WTC11 (cell line): Measurements from ENCODE around the gene BLCAP. TPM values are rescaled to one million over a fixed set of nuclear protein-coding genes. Genes with fewer than 3 reads are reported as not detected.

ENCODE experiments used
- ATAC-seq: fragments of 200-7000 bp; cut with Tn5 transposase; 2 replicates; pipeline ENCODE4 v1.10.0; 2021; ENCODE audit warnings: mild to moderate bottlenecking, moderate library complexity
- CTCF ChIA-PET: fragments of 300-600 bp; sonication (Branson Sonifier 250); formaldehyde crosslinking; loops from one replicate; lab custom pipeline; 2021; ENCODE audit warnings: antibody characterized with exemption; lab: Charles Lee
- POLR2A ChIA-PET: fragments of 350-600 bp; sonication (Branson Sonifier 250); formaldehyde crosslinking; loops from one replicate; lab custom pipeline; 2021; ENCODE audit warnings: antibody characterized with exemption; lab: Charles Lee
- DNase-seq: peaks from one replicate; pipeline ENCODE4 v3.0.0; 2021; ENCODE audit warnings: low spot score
- H3K27ac Mint-ChIP-seq: 2 replicates; pipeline ENCODE4 v1.8.0; 2021; ENCODE audit warnings: mixed read lengths
- H3K27me3 Mint-ChIP-seq: 2 replicates; pipeline ENCODE4 v1.8.0; 2021; ENCODE audit warnings: low read depth, mild to moderate bottlenecking, moderate library complexity, mixed read lengths
- H3K36me3 Mint-ChIP-seq: 2 replicates; pipeline ENCODE4 v1.8.0; 2021; ENCODE audit warnings: mixed read lengths
- H3K4me1 Mint-ChIP-seq: 2 replicates; pipeline ENCODE4 v1.8.0; 2022; ENCODE audit warnings: mixed read lengths
- H3K4me3 Mint-ChIP-seq: 2 replicates; pipeline ENCODE4 v1.8.0; 2021; ENCODE audit warnings: mild to moderate bottlenecking, moderate library complexity, mixed read lengths
- H3K9me3 Mint-ChIP-seq: 2 replicates; pipeline ENCODE4 v1.8.0; 2021; ENCODE audit warnings: mixed read lengths
- ETV6 ChIP-seq: sonication (generic); formaldehyde crosslinking; IDR thresholded peaks from 2 replicates; pipeline ENCODE4 v1.8.1; 2022; ENCODE audit warnings: mild to moderate bottlenecking, missing genetic modification reagents
- FOXJ3 ChIP-seq: sonication (generic); formaldehyde crosslinking; IDR thresholded peaks from 2 replicates; pipeline ENCODE4 v1.9.0; 2021; ENCODE audit warnings: missing genetic modification reagents, mild to moderate bottlenecking, borderline replicate concordance
- FOXK1 ChIP-seq: sonication (generic); formaldehyde crosslinking; IDR thresholded peaks from 2 replicates; pipeline ENCODE4 v1.8.0; 2022; ENCODE audit warnings: mild to moderate bottlenecking, moderate library complexity, missing genetic modification reagents
- GABPB1 ChIP-seq: sonication (generic); formaldehyde crosslinking; IDR thresholded peaks from 2 replicates; pipeline ENCODE4 v1.8.1; 2023; ENCODE audit warnings: mild to moderate bottlenecking, missing genetic modification reagents
- IRF2 ChIP-seq: sonication (generic); formaldehyde crosslinking; IDR thresholded peaks from 2 replicates; pipeline ENCODE4 v1.8.0; 2022; ENCODE audit warnings: low read depth, missing genetic modification reagents, borderline replicate concordance
- JAZF1 ChIP-seq: fragments of 250-450 bp; sonication (Bioruptor Pico); IDR thresholded peaks from 2 replicates; pipeline ENCODE4 v1.9.0; 2021; ENCODE audit warnings: moderate library complexity, mild to moderate bottlenecking, inconsistent platforms
- JUN ChIP-seq: sonication (generic); formaldehyde crosslinking; IDR thresholded peaks from 2 replicates; pipeline ENCODE4 v1.8.0; 2023; ENCODE audit warnings: mild to moderate bottlenecking, missing genetic modification reagents
- NFATC4 ChIP-seq: fragments of 250-450 bp; sonication (Bioruptor Pico); IDR thresholded peaks from 2 replicates; pipeline ENCODE4 v1.9.0; 2021; ENCODE audit warnings: mild to moderate bottlenecking
- NFE2L1 ChIP-seq: sonication (generic); formaldehyde crosslinking; IDR thresholded peaks from 2 replicates; pipeline ENCODE4 v1.8.1; 2023; ENCODE audit warnings: missing genetic modification reagents
- RELA ChIP-seq: sonication (generic); formaldehyde crosslinking; IDR thresholded peaks from 2 replicates; pipeline ENCODE4 v1.8.1; 2022; ENCODE audit warnings: missing genetic modification reagents, mild to moderate bottlenecking, borderline replicate concordance
- SMAD4 ChIP-seq: sonication (generic); formaldehyde crosslinking; IDR thresholded peaks from 2 replicates; pipeline ENCODE4 v1.8.0; 2022; ENCODE audit warnings: mild to moderate bottlenecking, missing genetic modification reagents
- TEAD1 ChIP-seq: sonication (generic); formaldehyde crosslinking; IDR thresholded peaks from 2 replicates; pipeline ENCODE4 v1.8.0; 2022; ENCODE audit warnings: mild to moderate bottlenecking, missing genetic modification reagents
- TEAD4 ChIP-seq: sonication (generic); formaldehyde crosslinking; IDR thresholded peaks from 2 replicates; pipeline ENCODE4 v1.8.0; 2022; ENCODE audit warnings: mild to moderate bottlenecking, missing genetic modification reagents
- ZNF121 ChIP-seq: sonication (generic); formaldehyde crosslinking; IDR thresholded peaks from 2 replicates; pipeline ENCODE4 v1.8.0; 2023; ENCODE audit warnings: missing genetic modification reagents
- ZNF317 ChIP-seq: sonication (generic); formaldehyde crosslinking; IDR thresholded peaks from 2 replicates; pipeline ENCODE4 v1.8.1; 2023; ENCODE audit warnings: low read depth, mild to moderate bottlenecking, moderate library complexity, missing genetic modification reagents, borderline replicate concordance
- ZNF396 ChIP-seq: fragments of 250-450 bp; sonication (Bioruptor Pico); IDR thresholded peaks from 2 replicates; pipeline ENCODE4 v1.8.0; 2021; ENCODE audit warnings: mild to moderate bottlenecking, moderate library complexity, borderline replicate concordance
- ZNF671 ChIP-seq: fragments of 250-450 bp; sonication (Bioruptor Pico); IDR thresholded peaks from 2 replicates; pipeline ENCODE4 v1.8.0; 2021; ENCODE audit warnings: mild to moderate bottlenecking
- total RNA-seq: library from RNA; stranded (reverse); gene quantifications from 3 replicates; pipeline ENCODE4 v1.2.3, GENCODE V29; 2021
- TF ChIP-seq, protein P1 (sequence below): sonication (generic); formaldehyde crosslinking; IDR thresholded peaks from 2 replicates; pipeline ENCODE4 v1.8.1; 2022; ENCODE audit warnings: low read depth, missing genetic modification reagents, borderline replicate concordance
- TF ChIP-seq, protein P2 (sequence below): sonication (generic); formaldehyde crosslinking; IDR thresholded peaks from 2 replicates; pipeline ENCODE4 v1.8.0; 2022; ENCODE audit warnings: mild to moderate bottlenecking, missing genetic modification reagents
- TF ChIP-seq, protein P3 (sequence below): fragments of 250-450 bp; sonication (Bioruptor Pico); IDR thresholded peaks from 2 replicates; pipeline ENCODE4 v2.1.2; 2022; ENCODE audit warnings: mild to moderate bottlenecking, moderate library complexity
- TF ChIP-seq, protein P4 (sequence below): sonication (generic); formaldehyde crosslinking; IDR thresholded peaks from 2 replicates; pipeline ENCODE4 v1.8.0; 2022; ENCODE audit warnings: mild to moderate bottlenecking, missing genetic modification reagents
- TF ChIP-seq, protein P5 (sequence below): sonication (generic); formaldehyde crosslinking; IDR thresholded peaks from 2 replicates; pipeline ENCODE4 v1.8.0; 2022; ENCODE audit warnings: mild to moderate bottlenecking, missing genetic modification reagents

The BLCAP gene
- total RNA-seq, 1 experiment from 2014 or later, result 85.6 TPM

DNA sequence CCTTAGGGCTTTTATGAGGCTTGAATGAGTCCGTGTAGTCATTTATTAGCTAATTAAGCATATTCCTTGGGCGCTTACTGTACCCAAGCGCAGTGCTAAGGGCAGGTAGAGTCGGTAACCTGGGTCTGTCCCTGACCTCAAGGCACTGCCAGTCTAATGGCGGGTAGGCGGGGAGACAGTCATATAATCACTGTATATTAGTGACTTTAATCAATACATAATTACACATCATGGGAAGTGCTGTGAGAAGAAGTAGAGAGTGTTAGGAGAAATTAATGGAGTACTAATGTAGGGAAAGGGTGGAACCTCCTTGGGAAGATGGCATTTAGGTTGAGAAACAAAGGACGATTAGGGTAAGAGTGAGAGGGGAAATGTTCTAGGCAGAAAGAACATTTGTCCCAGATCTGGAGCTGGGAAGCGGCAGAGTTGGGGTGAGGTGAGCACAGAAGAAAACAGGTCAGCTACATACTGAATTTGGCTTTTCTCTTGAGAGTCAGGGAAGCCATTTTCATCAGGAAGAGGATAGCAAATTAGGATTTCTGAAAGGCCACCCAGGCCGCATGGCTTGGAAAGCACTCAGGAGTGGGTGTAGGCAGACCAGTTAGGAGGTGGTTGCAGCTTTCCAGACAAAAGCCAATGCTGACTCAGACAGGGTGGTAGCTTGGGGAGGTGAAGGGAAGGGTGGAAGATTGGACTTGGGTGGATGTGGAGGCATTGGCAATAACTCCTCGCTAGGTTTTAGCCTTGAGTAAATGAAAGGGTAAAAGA lies 954 bp upstream of the BLCAP start (continued):
- no peak for TF ChIP-seq FOXJ3 (CRISPR knock-in tag)
- TF ChIP-seq, protein P1, sequence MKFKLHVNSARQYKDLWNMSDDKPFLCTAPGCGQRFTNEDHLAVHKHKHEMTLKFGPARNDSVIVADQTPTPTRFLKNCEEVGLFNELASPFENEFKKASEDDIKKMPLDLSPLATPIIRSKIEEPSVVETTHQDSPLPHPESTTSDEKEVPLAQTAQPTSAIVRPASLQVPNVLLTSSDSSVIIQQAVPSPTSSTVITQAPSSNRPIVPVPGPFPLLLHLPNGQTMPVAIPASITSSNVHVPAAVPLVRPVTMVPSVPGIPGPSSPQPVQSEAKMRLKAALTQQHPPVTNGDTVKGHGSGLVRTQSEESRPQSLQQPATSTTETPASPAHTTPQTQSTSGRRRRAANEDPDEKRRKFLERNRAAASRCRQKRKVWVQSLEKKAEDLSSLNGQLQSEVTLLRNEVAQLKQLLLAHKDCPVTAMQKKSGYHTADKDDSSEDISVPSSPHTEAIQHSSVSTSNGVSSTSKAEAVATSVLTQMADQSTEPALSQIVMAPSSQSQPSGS (CRISPR knock-in tag), result no peak
- no peak for TF ChIP-seq RELA (CRISPR knock-in tag)

DNA sequence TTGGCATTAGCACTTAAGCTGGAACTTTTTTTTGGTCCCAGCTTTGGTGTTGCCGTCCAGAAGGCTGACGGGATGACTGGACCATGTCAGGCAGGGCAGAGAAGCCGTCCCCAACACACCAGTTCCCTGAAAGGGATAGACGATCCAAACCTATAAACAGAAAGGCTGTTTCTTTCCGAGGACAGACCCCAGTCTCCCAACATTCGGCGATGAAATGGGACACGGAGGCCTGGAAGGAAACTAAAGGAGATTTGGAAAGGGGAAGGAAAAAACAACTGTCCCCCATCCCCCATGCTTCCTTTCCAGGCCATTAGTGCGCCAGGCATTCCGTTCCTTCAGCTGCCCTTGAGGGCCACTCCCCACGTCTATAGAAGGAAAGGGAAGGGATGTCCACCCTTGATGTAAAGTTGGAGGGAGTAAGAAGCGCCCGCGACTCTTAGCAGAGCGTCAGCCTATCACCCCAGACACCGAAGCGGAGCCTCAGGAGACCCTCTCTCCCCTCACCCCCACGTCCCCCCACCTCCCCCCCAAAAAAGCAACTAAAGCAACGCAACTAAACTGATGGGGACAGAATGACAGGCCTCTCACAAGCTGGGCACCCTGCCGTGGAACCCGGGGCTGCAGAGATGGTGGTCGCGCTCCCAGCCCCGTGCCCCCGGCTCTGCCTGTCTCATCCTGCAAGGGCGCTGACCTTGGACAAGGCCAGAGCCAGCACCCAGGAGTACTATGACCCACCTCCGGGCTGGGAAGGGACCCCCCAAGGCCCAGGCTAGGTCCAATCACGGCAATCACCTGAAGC lies 638 bp downstream of the BLCAP start:
- Mint-ChIP-seq H3K9me3 (no peaks in the 10 kb centered on the region), H3K4me1 (peaks cover 52% of the 10 kb centered on the region), H3K36me3 (peaks cover 3% of the 10 kb centered on the region; the same call in 1 of the 2 replicates), H3K27ac (peak overlapping the region; percentile 93), H3K4me3 (peak overlapping the region; percentile 87), H3K27me3 (no peaks in the 10 kb centered on the region; the same call in 1 of the 2 replicates)
- DNase-seq, result no peak
- no peak for ATAC-seq
- CTCF ChIA-PET, result interaction anchor here (0.6 to 2.7 kb wide), 5 partner anchors 17 to 251 kb away, joined by 3 to 12 read pairs (median 4); no protein-coding TSS in a partner anchor
- POLR2A ChIA-PET, result interaction anchor here (1.4 to 2.3 kb wide), 2 partner anchors 130 to 259 kb away, joined by 6 to 8 read pairs; no protein-coding TSS in a partner anchor
- TF ChIP-seq ZNF396 (CRISPR knock-in tag) (no peak), ZNF671 (no peak), GABPB1 (CRISPR knock-in tag) (no peak), NFATC4 (CRISPR knock-in tag) (no peak), FOXJ3 (CRISPR knock-in tag) (no peak), JAZF1 (CRISPR knock-in tag) (no peak)
- TF ChIP-seq, protein P2, sequence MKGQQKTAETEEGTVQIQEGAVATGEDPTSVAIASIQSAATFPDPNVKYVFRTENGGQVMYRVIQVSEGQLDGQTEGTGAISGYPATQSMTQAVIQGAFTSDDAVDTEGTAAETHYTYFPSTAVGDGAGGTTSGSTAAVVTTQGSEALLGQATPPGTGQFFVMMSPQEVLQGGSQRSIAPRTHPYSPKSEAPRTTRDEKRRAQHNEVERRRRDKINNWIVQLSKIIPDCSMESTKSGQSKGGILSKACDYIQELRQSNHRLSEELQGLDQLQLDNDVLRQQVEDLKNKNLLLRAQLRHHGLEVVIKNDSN, result 0 out of 2 replicates have a peak, but pooled peaks have one; percentile 6

DNA sequence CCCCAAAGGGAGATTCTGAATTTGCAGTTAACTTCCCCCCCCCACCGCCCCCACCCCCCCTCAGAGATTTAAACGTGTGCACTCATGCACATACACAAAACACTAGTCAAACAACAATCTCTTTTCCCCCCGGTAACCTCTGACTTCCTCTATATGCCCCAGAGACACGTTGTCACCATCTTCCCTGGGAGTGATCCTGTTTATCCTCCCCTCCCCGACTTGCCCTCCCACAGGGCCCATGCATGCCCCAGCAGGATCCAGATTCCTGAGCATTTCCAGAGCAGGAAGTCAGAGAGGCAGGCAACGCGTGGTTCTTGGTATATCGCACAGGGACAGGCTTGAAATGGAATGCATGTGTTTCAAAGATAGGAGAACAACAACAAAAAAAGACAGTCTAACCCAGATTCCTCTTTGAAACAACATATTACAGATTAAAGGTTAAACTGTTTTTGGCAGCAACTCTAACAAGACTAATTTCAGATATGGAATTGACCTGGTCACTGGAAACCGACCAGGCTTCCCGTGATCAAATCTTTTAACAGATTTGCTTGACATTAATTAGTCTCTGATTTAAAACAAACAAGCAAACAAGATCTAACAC lies 1.3 kb downstream of the BLCAP start:
- ChIA-PET CTCF (interaction anchor here (1.2 to 2.7 kb wide), 2 partner anchors 21 to 130 kb away, joined by 3 to 12 read pairs; no protein-coding TSS in a partner anchor), POLR2A (interaction anchor here (2.3 kb wide), 1 partner anchor 130 kb away, joined by 8 read pairs; no protein-coding TSS in a partner anchor)
- H3K9me3 Mint-ChIP-seq, result no peaks in the 10 kb centered on the region
- peaks cover 58% of the 10 kb centered on the region for H3K4me1 Mint-ChIP-seq
- H3K27ac Mint-ChIP-seq, result peak overlapping the region; percentile 93
- H3K27me3 Mint-ChIP-seq, result no peaks in the 10 kb centered on the region; the same call in 1 of the 2 replicates
- ATAC-seq (peak; percentile 56), DNase-seq (peak; percentile 78)
- H3K4me3 Mint-ChIP-seq, result peak overlapping the region; percentile 87
- peaks cover 3% of the 10 kb centered on the region; the same call in 1 of the 2 replicates for H3K36me3 Mint-ChIP-seq
- TF ChIP-seq, protein P3, sequence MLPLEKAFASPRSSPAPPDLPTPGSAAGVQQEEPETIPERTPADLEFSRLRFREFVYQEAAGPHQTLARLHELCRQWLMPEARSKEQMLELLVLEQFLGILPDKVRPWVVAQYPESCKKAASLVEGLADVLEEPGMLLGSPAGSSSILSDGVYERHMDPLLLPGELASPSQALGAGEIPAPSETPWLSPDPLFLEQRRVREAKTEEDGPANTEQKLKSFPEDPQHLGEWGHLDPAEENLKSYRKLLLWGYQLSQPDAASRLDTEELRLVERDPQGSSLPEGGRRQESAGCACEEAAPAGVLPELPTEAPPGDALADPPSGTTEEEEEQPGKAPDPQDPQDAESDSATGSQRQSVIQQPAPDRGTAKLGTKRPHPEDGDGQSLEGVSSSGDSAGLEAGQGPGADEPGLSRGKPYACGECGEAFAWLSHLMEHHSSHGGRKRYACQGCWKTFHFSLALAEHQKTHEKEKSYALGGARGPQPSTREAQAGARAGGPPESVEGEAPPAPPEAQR (CRISPR knock-in tag), result no peak
- TF ChIP-seq FOXK1 (CRISPR knock-in tag) (peak; percentile 90), TEAD4 (CRISPR knock-in tag) (peak; percentile 41; the same call in 1 of the 2 replicates), SMAD4 (no peak), ETV6 (CRISPR knock-in tag) (peak; percentile 45; the same call in 1 of the 2 replicates), RELA (CRISPR knock-in tag) (no peak), ZNF121 (no peak), JUN (CRISPR knock-in tag) (no peak), NFE2L1 (no peak), IRF2 (CRISPR knock-in tag) (no peak), ZNF317 (CRISPR knock-in tag) (no peak), TEAD1 (CRISPR knock-in tag) (peak; percentile 83; the same call in 1 of the 2 replicates)
- TF ChIP-seq, protein P4, sequence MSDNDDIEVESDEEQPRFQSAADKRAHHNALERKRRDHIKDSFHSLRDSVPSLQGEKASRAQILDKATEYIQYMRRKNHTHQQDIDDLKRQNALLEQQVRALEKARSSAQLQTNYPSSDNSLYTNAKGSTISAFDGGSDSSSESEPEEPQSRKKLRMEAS (CRISPR knock-in tag), result peak; percentile 71; the same call in 1 of the 2 replicates
- TF ChIP-seq, protein P5, sequence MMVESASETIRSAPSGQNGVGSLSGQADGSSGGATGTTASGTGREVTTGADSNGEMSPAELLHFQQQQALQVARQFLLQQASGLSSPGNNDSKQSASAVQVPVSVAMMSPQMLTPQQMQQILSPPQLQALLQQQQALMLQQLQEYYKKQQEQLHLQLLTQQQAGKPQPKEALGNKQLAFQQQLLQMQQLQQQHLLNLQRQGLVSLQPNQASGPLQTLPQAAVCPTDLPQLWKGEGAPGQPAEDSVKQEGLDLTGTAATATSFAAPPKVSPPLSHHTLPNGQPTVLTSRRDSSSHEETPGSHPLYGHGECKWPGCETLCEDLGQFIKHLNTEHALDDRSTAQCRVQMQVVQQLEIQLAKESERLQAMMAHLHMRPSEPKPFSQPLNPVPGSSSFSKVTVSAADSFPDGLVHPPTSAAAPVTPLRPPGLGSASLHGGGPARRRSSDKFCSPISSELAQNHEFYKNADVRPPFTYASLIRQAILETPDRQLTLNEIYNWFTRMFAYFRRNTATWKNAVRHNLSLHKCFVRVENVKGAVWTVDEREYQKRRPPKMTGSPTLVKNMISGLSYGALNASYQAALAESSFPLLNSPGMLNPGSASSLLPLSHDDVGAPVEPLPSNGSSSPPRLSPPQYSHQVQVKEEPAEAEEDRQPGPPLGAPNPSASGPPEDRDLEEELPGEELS (CRISPR knock-in tag), result peak; percentile 83; the same call in 1 of the 2 replicates
- TF ChIP-seq, protein P2, result no peak
